ENCODE measurements around the gene ACADVL. TPM values are rescaled to one million over a fixed set of nuclear protein-coding genes. Genes with fewer than 3 reads are reported as not detected.

ACADVL gene
- total RNA-seq, 4 donors from 2014 or later: 565 to 1,687 (median 703) TPM

DNA sequence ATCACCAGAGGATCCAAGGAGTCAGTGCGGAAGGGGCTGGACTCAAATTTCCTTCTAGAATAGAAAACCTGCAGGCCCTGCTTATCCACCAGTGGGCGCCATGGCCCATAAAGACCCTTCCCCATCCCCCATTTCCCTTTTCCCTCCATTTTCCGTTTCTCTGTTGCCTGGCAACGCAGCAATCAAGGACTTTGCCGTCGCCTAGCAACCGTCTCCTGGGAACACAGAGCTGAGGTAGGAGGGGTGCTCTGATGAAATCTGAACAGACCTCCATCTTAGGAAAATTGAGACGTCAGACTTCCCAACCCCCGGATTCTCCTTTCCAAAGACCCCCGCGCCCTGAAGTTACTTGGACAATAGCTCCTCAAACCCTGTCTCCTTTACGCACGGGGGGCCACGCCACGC is 5.8 kb upstream of the ACADVL start:
- peak overlapping the region; percentile 56 for H3K4me3 ChIP-seq
- no peaks in the 10 kb centered on the region for H3K9me3 ChIP-seq
- no peaks in the 10 kb centered on the region for H3K36me3 ChIP-seq
- no peak for DNase-seq (ENCODE audit: low spot score in 2 of 2)
- 7% methylated on average over 15 of the region's 15 CpGs for WGBS
- no peaks in the 10 kb centered on the region for H3K27me3 ChIP-seq
- peaks cover 52% of the 10 kb centered on the region for H3K4me1 ChIP-seq
- TF ChIP-seq, protein P1, sequence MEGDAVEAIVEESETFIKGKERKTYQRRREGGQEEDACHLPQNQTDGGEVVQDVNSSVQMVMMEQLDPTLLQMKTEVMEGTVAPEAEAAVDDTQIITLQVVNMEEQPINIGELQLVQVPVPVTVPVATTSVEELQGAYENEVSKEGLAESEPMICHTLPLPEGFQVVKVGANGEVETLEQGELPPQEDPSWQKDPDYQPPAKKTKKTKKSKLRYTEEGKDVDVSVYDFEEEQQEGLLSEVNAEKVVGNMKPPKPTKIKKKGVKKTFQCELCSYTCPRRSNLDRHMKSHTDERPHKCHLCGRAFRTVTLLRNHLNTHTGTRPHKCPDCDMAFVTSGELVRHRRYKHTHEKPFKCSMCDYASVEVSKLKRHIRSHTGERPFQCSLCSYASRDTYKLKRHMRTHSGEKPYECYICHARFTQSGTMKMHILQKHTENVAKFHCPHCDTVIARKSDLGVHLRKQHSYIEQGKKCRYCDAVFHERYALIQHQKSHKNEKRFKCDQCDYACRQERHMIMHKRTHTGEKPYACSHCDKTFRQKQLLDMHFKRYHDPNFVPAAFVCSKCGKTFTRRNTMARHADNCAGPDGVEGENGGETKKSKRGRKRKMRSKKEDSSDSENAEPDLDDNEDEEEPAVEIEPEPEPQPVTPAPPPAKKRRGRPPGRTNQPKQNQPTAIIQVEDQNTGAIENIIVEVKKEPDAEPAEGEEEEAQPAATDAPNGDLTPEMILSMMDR (IDR thresholded peaks at IDR 0.05): peak; percentile 11 to 16
- no peak for TF ChIP-seq POLR2A (IDR thresholded peaks at IDR 0.05)
- H3K27ac ChIP-seq: peak overlapping the region; percentile 72

DNA sequence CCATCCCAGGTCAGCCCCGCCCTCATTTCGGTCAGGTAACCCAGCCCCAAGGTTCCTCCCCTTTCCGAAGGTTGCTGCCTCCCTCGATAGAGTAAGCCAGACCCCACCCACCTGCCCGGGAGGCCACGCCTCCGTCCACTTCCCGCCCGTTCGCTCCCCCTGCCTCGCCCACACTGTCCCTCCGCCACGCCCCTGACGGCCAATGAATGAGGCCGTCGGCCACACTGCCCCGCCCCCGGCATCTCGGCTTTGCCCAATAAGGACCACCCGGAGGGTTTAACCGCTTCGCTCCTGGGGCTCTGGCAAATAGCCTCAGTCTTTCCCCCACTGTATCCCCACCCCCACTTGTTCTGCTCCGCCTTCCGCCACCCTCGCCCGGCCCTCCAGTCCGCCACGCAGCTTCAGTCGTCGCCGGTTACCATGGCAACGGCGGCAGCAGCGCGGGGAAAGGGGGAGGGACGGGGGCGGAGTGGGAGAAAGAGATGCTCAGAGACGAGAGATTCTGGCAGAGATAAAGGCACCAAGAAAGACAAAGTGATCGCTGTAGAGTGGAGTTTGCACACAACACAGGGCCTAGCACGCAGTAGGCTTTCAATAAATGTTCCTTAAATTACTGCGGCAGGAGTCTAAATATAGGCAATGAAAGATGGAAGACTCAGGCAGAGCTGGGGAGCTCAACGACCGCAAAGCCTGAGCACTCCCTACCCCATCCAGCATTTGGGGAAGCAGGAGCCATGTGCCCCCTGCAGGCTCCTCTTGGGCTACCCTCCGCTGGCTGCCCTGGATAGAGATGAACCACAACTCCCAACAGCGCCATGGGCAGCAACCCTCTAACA is 5.2 kb upstream of the ACADVL start:
- Histone ChIP-seq H3K36me3 (no peaks in the 10 kb centered on the region), H3K4me1 (peaks cover 59% of the 10 kb centered on the region), H3K4me3 (peak overlapping the region; percentile 56), H3K9me3 (no peaks in the 10 kb centered on the region), H3K27me3 (no peaks in the 10 kb centered on the region), H3K27ac (peak overlapping the region; percentile 72)
- TF ChIP-seq POLR2AphosphoS5 (IDR thresholded peaks at IDR 0.05): peak in 1 of 3 donors; percentile 31
- no peak for TF ChIP-seq POLR2A (IDR thresholded peaks at IDR 0.05)
- TF ChIP-seq, protein P1 (IDR thresholded peaks at IDR 0.05): peak; percentile 23 to 59
- WGBS: under 1% methylated on average over 43 of the region's 45 CpGs
- peak; percentile 99 for DNase-seq (ENCODE audit: low spot score in 2 of 2)

DNA sequence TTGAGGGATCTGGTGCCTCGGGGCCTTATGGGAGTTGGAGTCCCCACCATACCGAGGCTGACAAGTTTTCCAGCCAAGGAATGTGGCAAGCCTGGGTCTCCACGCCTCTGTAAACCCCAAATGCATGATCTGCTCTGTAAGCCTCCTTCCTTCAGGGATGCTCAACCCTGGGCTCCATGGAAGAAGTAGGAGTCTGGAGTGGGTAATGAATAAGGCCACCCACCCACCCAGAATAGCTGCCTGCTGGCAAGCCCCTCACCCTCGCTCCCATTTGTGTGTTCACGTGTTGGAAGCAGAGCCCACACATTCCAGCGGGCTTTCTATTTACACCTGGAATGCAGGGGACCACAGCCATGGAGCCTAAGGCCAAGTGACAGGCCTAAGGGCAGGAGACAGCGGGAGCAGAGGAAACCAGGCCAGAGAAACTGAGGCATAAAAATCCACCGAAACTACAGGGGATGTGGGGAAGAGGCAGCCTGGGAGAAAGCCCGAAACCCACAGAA is 4.6 kb upstream of the ACADVL start:
- Histone ChIP-seq H3K36me3 (no peaks in the 10 kb centered on the region), H3K4me3 (peak overlapping the region; percentile 56), H3K4me1 (peaks cover 63% of the 10 kb centered on the region), H3K9me3 (no peaks in the 10 kb centered on the region), H3K27ac (peak overlapping the region; percentile 2), H3K27me3 (no peaks in the 10 kb centered on the region)
- TF ChIP-seq POLR2AphosphoS5 (IDR thresholded peaks at IDR 0.05) (peak in 1 of 3 donors; percentile 24), EP300 (IDR thresholded peaks at IDR 0.05) (no peak)
- DNase-seq (ENCODE audit: low spot score in 2 of 2): no peak
- 41% methylated on average over 7 of the region's 9 CpGs for WGBS

DNA sequence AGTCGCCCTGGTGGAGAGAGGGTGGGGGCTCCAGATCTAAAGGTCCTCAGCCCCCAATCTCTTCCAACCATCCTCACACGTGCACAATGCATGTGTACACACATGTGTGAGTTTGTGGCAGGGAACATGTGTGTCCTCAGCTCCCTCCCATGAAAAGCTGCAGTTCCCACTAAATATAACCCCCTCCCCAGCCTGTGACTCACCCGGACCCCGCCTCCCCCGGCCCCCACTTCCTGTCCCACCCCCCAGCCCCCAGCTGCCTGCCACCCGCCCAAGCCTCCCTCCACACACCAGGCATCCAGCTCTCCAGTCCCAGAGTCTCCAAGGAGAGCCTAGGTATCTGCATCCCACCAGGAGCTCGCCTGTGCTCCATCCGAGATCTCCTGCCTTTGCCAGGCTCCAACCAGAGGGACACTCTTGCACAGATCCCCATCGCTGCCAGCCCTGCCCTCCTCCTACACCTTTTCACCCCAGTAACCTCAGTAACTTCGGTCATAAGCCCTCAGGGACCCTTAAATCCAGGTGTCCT is 4.0 kb upstream of the ACADVL start:
- Histone ChIP-seq H3K27ac (no peak overlapping the region), H3K9me3 (no peaks in the 10 kb centered on the region), H3K36me3 (no peaks in the 10 kb centered on the region), H3K4me3 (peak overlapping the region; percentile 50), H3K4me1 (peaks cover 68% of the 10 kb centered on the region), H3K27me3 (no peaks in the 10 kb centered on the region)
- no peak for DNase-seq (ENCODE audit: low spot score in 2 of 2)
- WGBS: 36% methylated on average over 9 of the region's 10 CpGs
- TF ChIP-seq POLR2AphosphoS5 (IDR thresholded peaks at IDR 0.05) (no peak), EP300 (IDR thresholded peaks at IDR 0.05) (no peak), POLR2A (IDR thresholded peaks at IDR 0.05) (no peak)
- TF ChIP-seq, protein P1 (IDR thresholded peaks at IDR 0.05): no peak

DNA sequence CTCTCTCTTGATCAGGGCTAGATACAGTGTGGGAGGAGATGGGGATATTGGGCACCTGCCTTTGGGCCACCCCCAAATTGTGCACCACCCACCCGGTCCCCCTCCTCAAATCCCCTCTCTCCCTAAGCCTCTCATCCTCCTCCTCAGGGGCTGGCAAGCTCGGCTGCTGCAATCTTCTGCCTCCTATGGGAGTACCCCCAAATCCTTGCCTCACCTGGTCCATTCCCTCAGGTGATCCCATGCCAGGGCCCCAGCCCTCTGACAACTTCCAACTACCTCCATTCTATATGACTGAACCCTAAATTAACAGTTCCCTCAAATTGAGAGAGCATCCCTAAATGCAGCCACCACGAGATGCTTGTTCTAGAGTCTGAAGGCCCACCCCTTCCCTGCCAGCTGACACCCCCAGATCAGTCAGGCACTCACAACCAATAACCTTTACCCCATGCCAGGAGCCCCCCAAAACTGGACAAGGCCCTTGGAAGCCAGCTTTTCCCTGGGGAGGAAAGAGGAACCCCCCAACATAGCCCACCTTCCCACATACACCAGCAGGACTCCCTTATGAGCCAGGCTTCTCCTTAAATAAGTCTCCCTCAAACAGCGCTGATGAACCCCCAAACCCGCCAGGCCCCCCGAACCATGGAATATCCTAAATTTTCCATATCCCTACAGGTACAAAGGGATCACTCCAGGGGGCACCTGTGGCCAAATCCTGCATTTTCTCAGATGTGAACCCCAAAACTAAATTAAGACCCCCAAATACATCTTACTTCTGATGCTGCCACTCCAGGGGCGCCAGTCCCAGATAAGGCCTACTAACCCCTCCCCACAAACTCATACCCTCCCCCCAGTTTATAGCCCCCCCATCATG is 3.3 kb upstream of the ACADVL start:
- Histone ChIP-seq H3K4me3 (peak overlapping the region; percentile 50), H3K4me1 (peaks cover 76% of the 10 kb centered on the region), H3K27ac (peak overlapping the region; percentile 59), H3K36me3 (no peaks in the 10 kb centered on the region), H3K27me3 (no peaks in the 10 kb centered on the region), H3K9me3 (no peaks in the 10 kb centered on the region)
- TF ChIP-seq EP300 (IDR thresholded peaks at IDR 0.05) (no peak), POLR2A (IDR thresholded peaks at IDR 0.05) (no peak), POLR2AphosphoS5 (IDR thresholded peaks at IDR 0.05) (no peak)
- TF ChIP-seq, protein P1 (IDR thresholded peaks at IDR 0.05): no peak
- no peak for DNase-seq (ENCODE audit: low spot score in 2 of 2)
- 31% methylated on average over 7 of the region's 7 CpGs for WGBS
